ENCODE results near the gene ENOX1. TPM values are rescaled to one million over a fixed set of nuclear protein-coding genes. Genes with fewer than 3 reads are reported as not detected.

Gene ENOX1
- total RNA-seq, 1 donor from 2014 or later = 9.7 TPM

- no peak for DNase-seq
Observed at GRCh38 chr13:43665388-43665787, 121.4 kb downstream of the ENOX1 start.

- no peak for DNase-seq
Observed at GRCh38 chr13:43664700-43665191, 122.0 kb downstream of the ENOX1 start.

- DNase-seq = no peak
Observed at GRCh38 chr13:43663474-43664090, 123.2 kb downstream of the ENOX1 start.

- no peak for DNase-seq
Observed at GRCh38 chr13:43662976-43663375, 123.8 kb downstream of the ENOX1 start.

GRCh38 chr13:43661161-43661830 is 125.5 kb downstream of the ENOX1 start:
- no peak for DNase-seq

GRCh38 chr13:43657485-43657884 is 129.3 kb downstream of the ENOX1 start:
- DNase-seq = no peak

- DNase-seq = no peak
Observed at GRCh38 chr13:43653980-43654379, 132.8 kb downstream of the ENOX1 start.

- no peak for DNase-seq
Observed at GRCh38 chr13:43653395-43653794, 133.4 kb downstream of the ENOX1 start.

- no peak for DNase-seq
Observed at GRCh38 chr13:43652760-43653159, 134.0 kb downstream of the ENOX1 start.

GRCh38 chr13:43650882-43651281 is 135.9 kb downstream of the ENOX1 start:
- peak; percentile 10 for DNase-seq

- no peak for DNase-seq
Observed at GRCh38 chr13:43648733-43649132, 138.0 kb downstream of the ENOX1 start.

GRCh38 chr13:43647471-43647870 is 139.3 kb downstream of the ENOX1 start:
- DNase-seq = no peak

GRCh38 chr13:43640476-43640875 is 146.3 kb downstream of the ENOX1 start:
- DNase-seq = no peak

- DNase-seq = no peak
Observed at GRCh38 chr13:43631106-43631505, 155.7 kb downstream of the ENOX1 start.

GRCh38 chr13:43629691-43630480 is 156.9 kb downstream of the ENOX1 start:
- DNase-seq = no peak

- DNase-seq = no peak
Observed at GRCh38 chr13:43626994-43627393, 159.8 kb downstream of the ENOX1 start.

- DNase-seq = no peak
Observed at GRCh38 chr13:43614063-43614462, 172.7 kb downstream of the ENOX1 start.

GRCh38 chr13:43611281-43612273 is 175.2 kb downstream of the ENOX1 start:
- peak; percentile 6 for DNase-seq

GRCh38 chr13:43608400-43609137 is 178.2 kb downstream of the ENOX1 start:
- no peak for DNase-seq

- DNase-seq = no peak
Observed at GRCh38 chr13:43597599-43597945, 189.2 kb downstream of the ENOX1 start.

GRCh38 chr13:43596924-43597598 is 189.7 kb downstream of the ENOX1 start:
- DNase-seq = no peak

All from skin of body (tissue), 2 donors.